NCI-H128 (cell line): Measurements from ENCODE around the gene ARHGEF25.
"Not testable (repeated sequence)": the region's sequence is repeated elsewhere in the genome, so short reads cannot be mapped to it uniquely, and the experiment has no call there.

ENCODE experiments used
- DNase-seq: peaks from one replicate; lab custom pipeline; 2025; ENCODE audit not compliant: unreplicated experiment; lab: John Stamatoyannopoulos, UW

The ARHGEF25 gene

DNA sequence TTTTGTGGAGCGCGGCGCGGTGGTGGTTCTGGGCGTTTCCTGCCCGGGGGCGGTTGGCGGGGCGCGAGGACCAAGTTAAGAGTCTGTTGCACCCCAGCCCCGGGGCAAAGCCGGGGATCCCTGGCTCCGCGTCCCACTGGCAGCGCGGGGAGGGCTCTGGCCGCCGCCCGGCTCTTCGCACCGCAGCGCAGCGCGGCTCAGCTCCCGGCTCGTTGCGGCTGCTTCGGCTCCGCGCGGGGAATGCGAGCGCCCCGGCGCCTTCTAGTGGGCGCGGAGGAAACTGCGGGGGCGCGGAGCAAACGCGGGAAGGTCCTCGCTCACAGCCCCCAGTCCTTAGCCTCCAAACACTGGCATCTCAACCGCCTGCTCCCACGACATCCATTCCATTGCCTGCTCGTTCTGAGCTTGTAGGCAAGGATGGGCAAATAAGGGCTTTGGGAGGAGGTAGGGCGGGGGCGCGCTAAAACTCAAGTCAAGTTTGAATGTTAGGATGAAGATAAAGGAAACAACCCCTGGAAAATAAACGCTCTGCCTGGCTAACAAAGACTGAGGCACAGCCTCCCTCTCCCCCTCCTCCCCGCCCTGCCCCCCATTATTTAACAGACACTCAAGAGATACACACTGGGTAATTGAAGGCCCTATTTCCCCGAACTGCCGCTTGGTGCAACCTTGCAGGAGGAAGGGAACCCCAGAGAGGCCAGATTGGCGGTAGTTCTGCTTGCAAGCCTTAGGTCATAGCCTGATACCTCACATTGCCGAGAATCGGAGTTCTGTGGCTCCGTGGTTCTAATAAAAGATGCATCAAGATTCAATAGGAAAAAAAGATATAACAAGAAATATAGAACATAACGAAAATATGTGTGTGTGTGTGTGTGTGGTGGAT is 22.0 kb downstream of the ARHGEF25 start, which contains the start of gene B4GALNT1:
B4GALNT1 (minus strand) TSS at position 244 of the 883 bp plus-strand sequence. CDS start 1,069 bp downstream, outside the sequence.
- peak; percentile 61 for DNase-seq

DNA sequence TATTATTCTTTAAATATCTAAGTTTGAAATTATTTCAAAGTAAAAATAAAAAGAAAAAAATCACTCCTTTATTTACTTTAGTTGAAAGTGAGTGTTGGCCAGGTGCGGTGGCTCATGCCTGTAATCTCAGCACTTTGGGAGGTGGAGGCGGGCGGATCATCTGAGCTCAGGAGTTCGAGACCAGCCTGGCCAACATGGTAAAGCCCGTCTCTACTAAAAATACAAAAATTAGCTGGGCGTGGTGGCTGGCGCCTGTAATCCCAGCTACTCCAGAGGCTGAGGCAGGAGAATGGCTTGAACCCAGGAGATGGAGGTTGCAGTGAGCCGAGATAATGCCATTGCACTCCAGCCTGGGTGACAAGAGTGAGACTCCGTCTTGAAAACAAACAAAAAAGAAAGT is 25.5 kb downstream of the ARHGEF25 start:
- not testable (repeated sequence) for DNase-seq

DNA sequence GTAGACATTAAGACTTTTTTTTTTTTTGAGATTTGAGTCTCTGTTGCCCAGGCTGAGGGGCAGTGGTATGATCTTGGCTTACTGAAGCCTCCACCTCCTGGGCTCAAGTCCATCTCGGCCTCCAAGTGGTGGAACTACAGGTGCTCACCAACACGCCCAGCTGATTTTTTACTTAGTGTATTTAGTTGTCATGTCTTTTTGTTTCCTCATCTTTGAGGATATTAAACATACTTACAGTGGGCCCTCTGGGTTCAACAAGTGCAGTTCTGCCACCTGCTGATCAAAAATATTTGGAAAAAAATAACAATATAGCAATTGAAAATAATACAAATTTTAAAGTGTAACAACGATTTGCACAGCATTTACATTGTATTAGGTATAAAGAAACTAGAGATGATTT is 26.1 kb downstream of the ARHGEF25 start:
- no peak for DNase-seq

DNA sequence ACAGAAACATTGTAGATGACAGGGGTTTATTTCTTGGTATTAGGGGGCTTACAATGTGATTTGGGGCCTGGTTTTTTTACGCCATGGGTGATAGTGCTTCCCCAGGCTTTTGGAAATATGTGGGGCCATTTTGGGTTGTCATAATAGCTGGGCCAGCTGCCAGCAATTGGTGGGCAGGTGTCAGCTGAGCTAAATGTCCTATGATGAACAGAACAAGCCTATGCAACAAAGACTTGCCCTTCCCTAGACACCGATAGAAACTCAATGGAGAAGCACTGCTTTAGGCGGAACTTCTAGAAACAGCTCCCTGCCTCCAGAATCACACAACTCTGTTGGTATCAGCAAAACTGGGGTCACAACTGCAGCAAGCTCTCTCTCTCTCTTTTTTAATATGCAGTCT is 26.9 kb downstream of the ARHGEF25 start:
- no peak for DNase-seq

DNA sequence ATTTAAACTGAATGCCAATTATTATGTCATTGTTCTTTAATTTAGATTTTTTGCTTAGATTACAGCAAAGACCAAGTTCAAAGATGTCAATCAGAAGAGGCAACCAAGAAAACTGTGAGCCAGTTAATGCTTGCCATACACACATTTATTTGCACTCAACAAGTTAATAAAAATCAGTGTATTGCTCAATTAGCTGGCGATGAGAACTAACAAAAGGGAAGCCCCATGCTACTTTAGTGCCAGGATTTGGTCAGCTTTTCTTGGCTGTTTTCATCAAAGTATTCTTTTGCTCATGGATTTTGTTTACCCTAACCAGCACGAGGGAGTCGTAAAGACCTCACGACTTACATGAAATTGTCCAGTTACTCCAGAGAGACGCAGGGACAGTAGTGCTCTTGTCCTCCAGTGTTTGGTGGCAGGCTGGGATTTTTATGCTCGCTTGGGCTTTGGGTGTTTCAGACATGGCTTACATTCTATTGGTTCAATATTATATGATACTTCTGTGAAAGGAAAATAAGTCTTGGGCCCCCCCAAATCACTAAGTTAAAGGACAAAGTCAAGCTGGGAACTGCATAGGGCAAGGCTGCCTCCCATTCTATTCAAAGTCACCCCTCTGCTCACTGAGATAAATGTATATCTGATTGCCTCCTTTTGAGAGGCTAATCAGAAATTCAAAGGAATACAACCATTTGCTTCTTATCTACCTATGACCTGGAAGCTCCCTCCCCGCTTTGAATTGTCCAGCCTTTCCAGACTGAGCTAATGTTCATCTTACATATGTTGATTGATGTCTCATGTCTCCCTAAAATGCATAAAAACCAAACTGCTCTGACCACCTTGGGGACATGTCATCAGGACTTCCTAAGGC is 29.2 kb downstream of the ARHGEF25 start:
- no peak for DNase-seq

DNA sequence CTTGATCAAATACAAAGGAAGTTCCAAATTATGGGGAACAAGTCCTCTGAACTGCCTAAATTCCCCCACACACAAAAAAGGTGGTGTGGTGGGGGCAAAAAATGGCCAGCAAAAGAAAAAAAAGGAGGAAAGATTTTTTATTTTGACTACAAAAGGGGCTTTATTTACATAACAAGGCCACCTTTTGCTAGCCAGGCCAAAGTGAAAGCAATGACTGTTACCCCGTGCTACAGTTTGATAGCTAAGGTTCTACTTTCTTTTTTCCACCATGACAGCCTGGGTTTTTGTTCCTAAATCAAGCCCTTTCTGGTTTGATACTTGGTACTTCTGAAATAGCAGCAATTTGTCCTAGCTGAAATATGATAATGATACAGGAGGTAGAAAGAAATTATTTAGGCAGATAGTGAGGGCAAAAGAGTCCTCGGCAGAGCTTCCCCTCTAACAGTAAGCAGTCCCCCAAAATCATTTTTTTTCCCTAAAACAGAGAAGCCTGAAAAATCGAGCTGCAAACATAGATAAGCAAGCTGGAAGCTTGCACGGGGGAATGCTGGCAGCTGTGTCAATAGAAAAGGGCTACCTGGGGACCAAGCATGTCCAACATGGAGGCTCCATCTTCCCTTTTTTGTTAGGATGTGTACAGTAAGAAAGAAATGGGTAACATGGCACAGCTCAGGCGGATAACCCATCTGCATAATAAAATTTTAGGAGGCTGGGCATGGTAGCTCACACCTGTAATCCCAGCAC is 30.6 kb downstream of the ARHGEF25 start:
- no peak for DNase-seq

DNA sequence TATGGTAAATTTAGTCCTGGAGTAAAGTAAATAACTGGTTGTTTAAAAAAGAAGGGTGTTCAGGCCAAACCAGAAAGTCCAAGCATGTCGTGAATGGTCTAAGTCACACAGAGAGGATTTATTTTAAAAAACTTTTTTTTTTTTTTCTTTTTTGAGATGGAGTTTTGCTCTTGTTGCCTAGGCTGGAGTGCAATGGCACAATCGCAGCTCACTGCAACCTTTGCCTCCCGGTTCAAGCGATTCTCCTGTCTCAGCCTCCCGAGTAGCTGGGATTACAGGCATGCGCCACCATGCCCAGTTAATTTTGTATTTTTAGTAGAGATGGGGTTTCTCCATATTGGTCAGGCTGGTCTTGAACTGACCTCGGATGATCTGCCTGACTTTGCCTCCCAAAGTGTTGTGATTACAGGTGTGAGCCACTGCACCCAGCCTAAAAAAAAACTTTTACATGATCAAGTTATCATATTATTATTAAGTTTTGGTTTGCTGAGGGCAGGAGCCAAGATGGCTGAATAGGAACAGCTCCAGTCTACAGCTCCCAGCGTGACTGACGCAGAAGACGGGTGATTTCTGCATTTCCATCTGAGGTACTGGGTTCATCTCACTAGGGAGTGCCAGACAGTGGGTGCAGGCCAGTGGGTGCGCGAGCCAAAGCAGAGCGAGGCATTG is 34.9 kb downstream of the ARHGEF25 start:
- not testable (repeated sequence) for DNase-seq

DNA sequence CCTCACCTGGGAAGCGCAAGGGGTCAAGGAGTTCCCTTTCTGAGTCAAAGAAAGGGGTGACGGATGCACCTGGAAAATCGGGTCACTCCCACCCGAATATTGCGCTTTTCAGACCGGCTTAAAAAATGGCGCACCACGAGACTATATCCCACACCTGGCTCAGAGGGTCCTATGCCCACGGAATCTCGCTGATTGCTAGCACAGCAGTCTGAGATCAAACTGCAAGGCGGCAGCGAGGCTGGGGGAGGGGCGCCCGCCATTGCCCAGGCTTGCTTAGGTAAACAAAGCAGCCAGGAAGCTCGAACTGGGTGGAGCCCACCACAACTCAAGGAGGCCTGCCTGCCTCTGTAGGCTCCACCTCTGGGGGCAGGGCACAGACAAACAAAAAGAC is 35.4 kb downstream of the ARHGEF25 start:
- DNase-seq: not testable (repeated sequence)

DNA sequence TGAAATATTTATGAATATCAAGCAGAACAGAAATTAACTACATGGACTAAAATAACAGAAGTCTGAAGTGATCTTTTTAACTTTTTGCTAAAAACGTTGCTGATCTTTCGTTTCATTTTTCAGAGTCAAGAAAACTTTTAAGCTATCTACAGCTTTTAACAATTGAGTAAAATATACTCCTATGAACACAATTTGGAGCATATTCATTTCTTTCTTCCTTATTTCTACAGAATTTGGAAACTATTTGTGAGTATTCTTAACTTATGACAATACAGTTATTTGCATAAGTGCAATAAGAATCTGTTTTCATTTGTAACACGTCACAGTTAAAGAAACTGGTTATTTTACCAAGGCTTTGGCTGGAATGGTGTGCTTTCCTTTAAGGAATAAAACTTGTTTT is 42.8 kb downstream of the ARHGEF25 start:
- DNase-seq: no peak

DNA sequence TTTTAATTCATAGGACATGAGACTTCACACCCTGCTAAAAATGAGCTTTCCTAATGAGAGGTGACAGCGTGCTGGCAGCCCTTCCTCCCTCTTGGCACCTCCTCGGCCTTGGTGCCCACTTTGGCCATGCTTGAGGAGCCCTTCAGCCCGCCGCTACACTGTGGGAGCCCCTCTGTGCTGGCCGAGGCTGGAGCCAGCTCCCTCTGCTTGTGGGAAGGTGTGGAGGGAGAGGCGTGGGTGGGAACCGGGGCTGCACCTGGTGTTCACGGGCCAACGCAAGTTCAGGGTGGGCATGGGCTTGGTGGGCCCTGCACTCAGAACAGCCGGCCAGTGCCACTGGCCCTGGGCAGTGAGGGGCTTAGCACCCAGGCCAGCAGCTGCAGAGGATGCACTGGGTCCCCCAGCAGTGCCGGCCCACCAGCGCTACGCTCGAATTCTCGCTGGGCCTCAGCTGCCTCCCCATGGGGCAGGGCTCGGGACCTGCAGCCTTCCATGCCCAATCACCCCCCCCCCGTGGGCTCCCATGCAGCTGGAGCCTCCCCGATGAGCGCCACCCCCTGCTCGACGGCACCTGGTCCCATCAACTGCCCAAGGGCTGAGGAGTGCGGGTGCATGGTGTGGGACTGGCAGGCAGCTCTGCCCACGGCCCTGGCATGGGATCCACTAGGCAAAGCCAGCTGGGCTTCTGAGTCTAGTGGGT is 44.5 kb downstream of the ARHGEF25 start:
- no peak for DNase-seq

DNA sequence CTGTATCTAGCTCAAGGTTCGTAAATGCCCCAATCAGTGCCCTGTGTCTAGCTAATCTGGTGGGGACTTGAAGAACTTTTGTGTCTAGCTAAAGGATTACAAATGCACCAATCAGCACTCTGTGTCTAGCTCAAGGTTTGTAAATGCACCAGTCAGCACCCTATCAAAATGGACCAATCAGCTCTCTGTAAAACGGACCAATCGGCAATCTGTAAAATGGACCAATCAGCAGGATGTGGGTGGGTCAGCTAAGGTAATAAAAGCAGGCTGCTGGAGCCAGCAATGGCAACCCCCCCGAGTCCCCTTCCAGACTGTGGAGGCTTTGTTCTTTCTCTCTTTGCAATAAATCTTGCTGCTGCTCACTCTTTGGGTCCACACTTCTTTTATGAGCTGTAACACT is 45.2 kb downstream of the ARHGEF25 start:
- DNase-seq: not testable (repeated sequence)

DNA sequence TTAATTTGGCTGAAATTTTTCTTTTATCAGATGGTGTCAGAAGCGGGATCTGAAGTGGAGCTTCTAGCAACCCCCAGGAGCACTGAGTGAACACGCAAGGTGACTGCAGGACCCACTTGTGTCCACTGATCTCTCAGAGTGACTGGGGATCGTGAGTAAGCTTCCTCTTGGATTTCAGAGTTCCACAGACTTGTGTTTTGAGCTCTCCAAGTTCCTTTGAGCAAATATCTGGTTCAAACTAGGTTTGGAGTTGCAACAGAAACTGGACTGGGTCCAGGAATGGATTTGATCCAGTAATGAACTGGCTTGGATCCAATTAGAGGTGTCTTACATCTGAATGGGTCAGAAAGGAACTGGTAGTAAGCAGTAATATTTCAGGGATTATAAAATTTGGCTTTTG is 46.5 kb downstream of the ARHGEF25 start:
- no peak for DNase-seq

DNA sequence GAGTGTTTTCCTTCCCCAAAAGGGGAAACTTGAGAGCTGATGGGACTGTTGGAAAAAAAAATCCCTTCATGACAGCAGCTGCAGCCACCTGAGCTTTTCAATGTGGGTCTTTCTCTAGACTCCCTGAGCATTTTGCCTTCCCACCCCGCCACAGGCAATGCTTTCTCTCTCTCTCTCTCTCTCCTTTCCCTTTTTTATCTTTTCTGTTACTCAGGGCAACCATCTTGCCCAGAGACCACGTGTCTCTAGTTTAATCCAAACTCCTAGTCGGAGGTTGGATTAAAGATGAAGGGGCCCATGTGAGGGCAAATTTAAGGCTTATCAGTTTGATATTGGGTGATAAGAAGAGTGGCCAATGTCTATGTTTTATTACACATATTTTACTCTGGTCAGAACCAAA is 47.7 kb downstream of the ARHGEF25 start:
- DNase-seq: no peak

DNA sequence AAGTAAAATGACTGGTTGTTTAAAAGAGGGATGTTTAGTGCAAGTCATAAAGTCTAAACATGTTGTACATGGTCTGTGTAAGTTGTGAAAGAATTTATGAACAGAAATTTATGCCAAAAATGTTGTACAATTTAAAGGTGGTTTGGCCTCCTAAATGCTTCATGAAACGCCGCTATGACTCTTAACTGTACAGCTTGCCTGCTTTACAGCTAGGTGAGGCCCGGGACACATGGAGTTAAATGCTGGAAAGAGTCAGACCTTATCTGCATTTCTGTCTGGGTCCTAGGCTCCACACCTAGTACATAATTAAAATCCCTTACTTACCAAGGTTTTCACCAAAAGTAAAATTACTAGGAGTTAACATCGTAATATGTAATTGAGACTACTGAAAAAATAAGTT is 50.1 kb downstream of the ARHGEF25 start:
- no peak for DNase-seq

DNA sequence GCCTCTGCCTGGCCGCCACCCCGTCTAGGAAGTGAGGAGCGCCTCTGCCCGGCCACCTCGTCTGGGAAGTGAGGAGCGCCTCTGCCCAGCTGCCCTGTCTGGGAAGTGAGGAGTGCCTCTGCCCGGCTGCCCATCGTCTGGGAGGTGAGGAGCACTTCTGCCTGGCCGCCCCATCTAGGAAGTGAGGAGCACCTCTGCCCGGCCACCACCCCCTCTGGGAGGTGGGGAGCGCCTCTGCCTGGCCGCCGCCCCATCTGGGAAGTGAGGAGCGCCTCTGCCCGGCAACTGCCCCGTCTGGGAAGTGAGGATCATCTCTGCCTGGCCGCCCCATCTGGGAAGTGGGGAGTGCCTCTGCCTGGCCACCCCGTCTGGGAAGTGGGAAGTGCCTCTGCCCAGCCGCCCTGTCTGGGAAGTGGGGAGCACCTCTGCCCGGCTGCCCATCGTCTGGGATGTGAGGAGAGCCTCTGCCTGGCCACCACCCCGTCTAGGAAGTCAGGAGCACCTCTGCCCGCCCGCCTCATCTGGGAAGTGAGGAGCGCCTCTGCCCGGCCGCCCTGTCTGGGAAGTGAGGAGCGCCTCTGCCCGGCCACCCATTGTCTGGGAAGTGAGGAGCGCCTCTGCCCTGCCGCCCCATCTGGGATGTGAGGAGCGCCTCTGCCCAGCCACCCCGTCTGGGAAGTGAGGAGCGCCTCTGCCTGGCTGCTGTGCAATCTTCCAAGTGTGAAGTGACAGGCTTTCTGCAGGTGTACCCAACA is 54.0 kb downstream of the ARHGEF25 start:
- DNase-seq: not testable (repeated sequence)
